ENCODE data around the gene EIF4E2. TPM values are rescaled to one million over a fixed set of nuclear protein-coding genes. Genes with fewer than 3 reads are reported as not detected.

EIF4E2 gene
- total and polyA plus RNA-seq, 2 of the 13 experiments (the other 11 are each of a cell fraction or from before 2014, with no cell fraction given) = 25.0 to 101 TPM

DNA sequence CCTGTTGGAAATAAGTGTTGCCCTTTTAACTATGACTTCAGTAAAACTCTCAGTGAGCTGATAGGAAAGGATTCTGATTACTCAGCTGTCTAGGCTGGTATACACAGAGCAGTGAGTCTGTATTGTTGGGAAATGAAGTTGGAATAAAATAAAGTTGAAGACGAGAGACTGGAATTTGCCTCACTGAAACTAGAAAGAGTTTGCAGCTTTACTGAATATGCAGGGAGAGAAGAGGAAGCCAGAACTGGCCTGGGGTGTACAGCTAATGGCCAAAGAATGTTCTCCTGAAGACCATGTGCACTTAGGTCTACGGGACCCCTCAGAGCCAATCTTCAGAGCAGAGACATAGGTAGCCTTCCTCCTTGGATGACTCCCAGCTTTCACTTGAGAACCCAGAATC, 26.5 kb downstream of the EIF4E2 start:
- in situ Hi-C loops (cut with HindIII; ENCODE audit: extremely low pct_ligation_motif_present, low pct_unique_long_range_greater_than_20kb) (no loop called here), intact Hi-C loops (cut with micrococcal nuclease; ENCODE audit: unreplicated experiment) (no loop called here)
- WGBS (ENCODE audit: low lambda C conversion rate) = 96% methylated on average over 1 of the region's 2 CpGs
- Histone ChIP-seq H3K4me3 (replicated peaks in 1 of 3; ENCODE audit: insufficient read depth in 1 of 3, low read depth in 2 of 3, low read length in 3 of 3) (no peak overlapping the region), H3K27me3 (ENCODE audit: control insufficient read depth in 1 of 2, insufficient read depth in 2 of 2, low read length in 2 of 2) (no peaks in the 10 kb centered on the region), H4K20me1 (ENCODE audit: insufficient read depth, low read length) (no peaks in the 10 kb centered on the region), H3K27ac (ENCODE audit: extremely low read length, insufficient read depth, low read length) (no peak overlapping the region), H2AFZ (ENCODE audit: low read length) (no peak overlapping the region), H3K36me3 (replicated peaks in 1 of 2; ENCODE audit: control insufficient read depth in 1 of 2, insufficient read depth in 2 of 2, low read length in 2 of 2) (peaks cover 10 to 30% of the 10 kb centered on the region in 2 experiments), H3K79me2 (ENCODE audit: insufficient read depth, low read length) (no peaks in the 10 kb centered on the region), H3K4me2 (ENCODE audit: low read depth, low read length) (no peak overlapping the region), H3K4me1 (ENCODE audit: insufficient read depth, low read length) (peaks cover 50% of the 10 kb centered on the region), H3K9me3 (ENCODE audit: low read length) (no peaks in the 10 kb centered on the region), H3K9ac (ENCODE audit: insufficient read depth, low read depth, low read length) (no peak overlapping the region)
- TF ChIP-seq MAFK (conservative IDR thresholded peaks at IDR 0.05 in 1 of 2, IDR thresholded peaks at IDR 0.05 in 1 of 2; ENCODE audit: low read length in 2 of 2) = 0 out of 4 replicates have a peak, but pooled peaks of 1 of the 2 experiments have one; percentile 9
- TF ChIP-seq, protein P1, sequence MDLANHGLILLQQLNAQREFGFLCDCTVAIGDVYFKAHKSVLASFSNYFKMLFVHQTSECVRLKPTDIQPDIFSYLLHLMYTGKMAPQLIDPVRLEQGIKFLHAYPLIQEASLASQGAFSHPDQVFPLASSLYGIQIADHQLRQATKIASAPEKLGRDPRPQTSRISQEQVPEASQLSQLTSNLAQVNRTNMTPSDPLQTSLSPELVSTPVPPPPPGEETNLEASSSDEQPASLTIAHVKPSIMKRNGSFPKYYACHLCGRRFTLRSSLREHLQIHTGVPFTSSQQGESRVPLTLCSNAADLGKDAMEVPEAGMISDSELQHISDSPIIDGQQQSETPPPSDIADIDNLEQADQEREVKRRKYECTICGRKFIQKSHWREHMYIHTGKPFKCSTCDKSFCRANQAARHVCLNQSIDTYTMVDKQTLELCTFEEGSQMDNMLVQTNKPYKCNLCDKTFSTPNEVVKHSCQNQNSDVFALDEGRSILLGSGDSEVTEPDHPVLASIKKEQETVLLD (CRISPR knock-in tag; IDR thresholded peaks at IDR 0.05; ENCODE audit: low read depth) = no peak
- POLR2A ChIA-PET = no interaction called here
- CTCF ChIA-PET (ENCODE audit: low intra/inter-chr PET ratio, low total read pairs) = no interaction called here
- BruUV-seq (replicated peaks) = no TSS peak
- FAIRE-seq = no peak
- no peak for ATAC-seq
- DNase-seq (ENCODE audit: low spot score) = no peak

DNA sequence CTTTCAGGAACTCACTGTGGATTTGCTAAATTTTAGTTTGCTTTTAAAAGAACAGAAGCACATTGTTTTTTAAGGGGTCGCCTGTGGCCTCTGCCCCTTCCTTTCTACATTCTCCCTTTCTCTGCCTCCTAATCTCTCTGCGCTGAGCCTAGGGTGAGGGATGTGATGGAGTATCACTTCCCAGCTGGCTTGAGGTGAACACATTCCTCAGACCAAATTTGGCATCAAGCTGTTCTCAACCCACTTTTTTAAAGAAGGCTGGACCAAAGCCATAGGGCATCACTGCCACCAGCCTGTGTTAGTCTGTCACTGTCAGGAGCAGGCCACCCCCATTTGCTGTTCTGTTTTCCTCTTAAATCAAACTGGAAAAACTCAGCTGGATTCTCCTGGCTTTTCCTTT, 27.4 kb downstream of the EIF4E2 start:
- 93% methylated on average over 2 of the region's 2 CpGs for WGBS (ENCODE audit: low lambda C conversion rate)
- Histone ChIP-seq H3K4me1 (ENCODE audit: insufficient read depth, low read length) (peaks cover 45% of the 10 kb centered on the region), H3K27ac (ENCODE audit: extremely low read length, insufficient read depth, low read length) (no peak overlapping the region), H3K79me2 (ENCODE audit: insufficient read depth, low read length) (no peaks in the 10 kb centered on the region), H3K9ac (ENCODE audit: insufficient read depth, low read depth, low read length) (no peak overlapping the region), H3K4me2 (ENCODE audit: low read depth, low read length) (no peak overlapping the region), H3K4me3 (replicated peaks in 1 of 3; ENCODE audit: insufficient read depth in 1 of 3, low read depth in 2 of 3, low read length in 3 of 3) (no peak overlapping the region), H4K20me1 (ENCODE audit: insufficient read depth, low read length) (no peaks in the 10 kb centered on the region), H3K27me3 (ENCODE audit: control insufficient read depth in 1 of 2, insufficient read depth in 2 of 2, low read length in 2 of 2) (no peaks in the 10 kb centered on the region), H3K36me3 (replicated peaks in 1 of 2; ENCODE audit: control insufficient read depth in 1 of 2, insufficient read depth in 2 of 2, low read length in 2 of 2) (peaks cover 8 to 28% of the 10 kb centered on the region in 2 experiments), H3K9me3 (ENCODE audit: low read length) (no peaks in the 10 kb centered on the region), H2AFZ (ENCODE audit: low read length) (no peak overlapping the region)
- ChIA-PET POLR2A (interaction anchor here (0.6 kb wide), 1 partner anchor 8 kb away, joined by 3 read pairs; no protein-coding TSS in a partner anchor), CTCF (ENCODE audit: low intra/inter-chr PET ratio, low total read pairs) (no interaction called here)
- no peak for FAIRE-seq
- BruUV-seq (replicated peaks) = no TSS peak
- no peak for TF ChIP-seq ZNF747 (CRISPR knock-in tag; IDR thresholded peaks at IDR 0.05; ENCODE audit: borderline replicate concordance)
- in situ Hi-C loops (cut with HindIII; ENCODE audit: extremely low pct_ligation_motif_present, low pct_unique_long_range_greater_than_20kb) (no loop called here), intact Hi-C loops (cut with micrococcal nuclease; ENCODE audit: unreplicated experiment) (no loop called here)
- DNase-seq (ENCODE audit: low spot score) = no peak
- no peak for ATAC-seq

Data from HepG2 (cell line).